Measurements from ENCODE around the gene LTO1.

The LTO1 gene

DNA sequence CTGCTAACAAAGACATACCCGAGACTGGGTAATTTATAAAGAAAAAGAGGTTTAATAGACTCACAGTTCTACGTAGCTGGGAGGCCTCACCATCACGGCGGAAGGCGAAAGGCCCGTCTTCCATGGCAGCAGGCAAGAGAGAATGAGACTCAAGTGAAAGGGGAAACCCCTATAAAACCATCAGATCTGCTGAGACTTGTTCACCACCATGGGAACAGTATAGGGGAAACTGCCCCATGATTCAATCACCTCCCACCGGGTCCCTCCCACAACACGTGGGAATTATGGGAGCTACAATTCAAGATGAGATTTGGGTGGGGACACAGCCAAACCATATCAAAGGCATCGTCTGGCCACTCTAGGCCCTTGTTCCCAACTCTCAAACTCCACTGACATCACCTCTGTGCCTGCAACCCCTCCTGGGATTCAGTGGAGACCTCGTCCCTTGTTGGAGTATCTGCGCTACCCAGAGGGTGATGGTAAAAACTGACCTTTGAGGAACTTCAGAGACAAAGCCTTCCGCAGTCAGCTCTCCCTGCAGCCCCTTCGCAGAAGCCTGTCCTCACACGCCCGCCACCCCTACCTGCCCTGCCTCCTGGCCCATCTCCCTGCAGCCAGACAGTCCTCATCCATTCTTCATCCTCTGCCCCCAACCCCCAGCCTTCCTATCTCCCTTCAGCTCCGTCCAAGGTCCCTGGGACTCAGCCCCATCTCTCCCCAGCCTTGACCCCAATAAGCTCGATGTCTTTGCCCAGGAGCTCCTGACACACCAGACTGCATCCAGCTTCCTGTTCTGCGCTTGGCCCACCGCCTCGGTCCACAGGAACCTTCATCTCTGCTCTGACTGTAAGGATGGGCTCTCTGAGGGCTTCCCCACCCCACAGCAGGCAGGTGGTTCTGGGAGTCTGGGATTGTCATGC lies 18.4 kb downstream of the LTO1 start:
- DNase-seq = no peak

DNA sequence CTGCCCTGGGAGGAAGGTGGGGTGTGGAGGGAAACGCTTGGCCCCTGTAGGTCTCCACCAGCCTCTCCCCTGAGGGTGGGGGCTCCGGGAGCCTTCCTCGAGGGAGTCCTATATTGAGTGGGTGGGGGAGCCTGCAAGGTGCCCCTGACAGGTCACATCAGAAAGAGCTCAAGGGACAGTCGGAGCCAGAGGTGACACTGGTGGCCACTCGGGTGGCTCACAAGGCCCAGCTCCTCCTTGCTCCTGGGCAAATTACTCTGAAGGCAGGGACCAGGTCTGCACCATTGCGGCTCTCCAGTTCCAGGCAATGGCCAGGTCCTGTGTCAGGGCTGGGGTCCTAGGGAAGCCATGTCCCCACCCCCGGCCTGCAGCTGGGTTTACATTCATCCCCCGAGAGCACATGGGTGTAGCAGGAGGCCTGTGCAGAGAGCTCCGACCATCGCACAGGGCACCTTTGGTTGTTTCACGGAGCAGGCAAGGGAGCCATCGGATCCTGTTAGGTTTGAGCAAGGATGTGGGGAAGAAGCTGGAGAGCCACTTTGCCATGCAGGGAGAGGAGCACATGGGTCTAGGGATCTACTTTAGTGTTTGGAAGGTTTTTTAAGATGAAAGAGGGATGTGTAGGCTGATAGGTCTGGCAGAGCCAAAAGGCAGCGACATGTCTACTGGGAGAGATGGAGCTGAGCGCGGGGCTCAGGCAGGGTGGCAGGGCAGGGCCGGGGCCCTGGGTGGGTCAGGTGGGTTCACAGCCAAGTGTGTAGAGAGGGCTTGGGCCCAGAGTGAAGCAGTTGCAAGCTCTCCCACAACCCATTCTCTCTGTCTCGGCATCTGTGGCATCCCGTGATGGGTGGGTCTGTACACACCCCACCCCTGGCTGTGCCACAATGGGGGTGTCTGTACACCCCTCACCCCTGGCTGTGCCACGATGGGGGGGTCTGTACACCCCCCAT lies 19.4 kb downstream of the LTO1 start:
- no peak for DNase-seq

DNA sequence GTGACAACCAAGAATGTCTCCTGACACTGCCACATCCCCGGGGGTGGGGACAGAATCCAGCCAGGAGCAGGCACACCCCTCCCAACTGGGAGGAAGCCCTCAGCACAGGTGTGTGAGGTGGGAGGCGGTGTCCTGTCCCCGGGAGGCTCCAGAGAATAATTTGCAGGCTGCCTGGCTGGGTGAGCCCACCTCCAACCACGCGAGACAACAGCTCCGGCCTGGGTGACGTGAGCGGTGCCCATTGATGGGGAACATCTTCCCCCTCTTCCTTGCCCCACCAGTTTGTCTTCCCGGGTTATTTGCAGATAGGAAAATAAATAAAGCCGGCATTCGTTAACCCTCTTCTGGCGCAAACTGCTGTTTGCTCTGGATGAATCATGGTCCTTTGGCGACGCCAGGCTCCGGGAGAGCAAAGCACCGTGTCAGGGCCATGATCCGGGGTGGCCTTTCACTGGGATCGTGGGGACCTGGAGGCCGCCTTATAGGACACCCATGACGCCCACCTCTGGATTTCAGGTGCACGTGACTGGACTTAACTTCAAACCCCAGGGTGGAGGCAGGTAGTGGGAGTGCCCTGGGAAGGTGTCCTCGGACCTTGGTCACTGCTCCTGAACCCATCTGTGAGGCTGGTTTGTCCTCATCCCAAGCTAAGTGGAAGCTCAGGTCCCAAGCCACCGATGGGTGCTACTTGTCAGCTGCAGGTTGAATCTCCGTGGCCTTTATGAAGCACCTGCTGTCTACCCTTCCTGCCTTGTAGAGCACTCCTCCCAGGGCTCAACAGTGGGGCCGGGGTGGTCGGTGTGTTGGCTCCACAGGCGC lies 20.3 kb downstream of the LTO1 start:
- no peak for DNase-seq

DNA sequence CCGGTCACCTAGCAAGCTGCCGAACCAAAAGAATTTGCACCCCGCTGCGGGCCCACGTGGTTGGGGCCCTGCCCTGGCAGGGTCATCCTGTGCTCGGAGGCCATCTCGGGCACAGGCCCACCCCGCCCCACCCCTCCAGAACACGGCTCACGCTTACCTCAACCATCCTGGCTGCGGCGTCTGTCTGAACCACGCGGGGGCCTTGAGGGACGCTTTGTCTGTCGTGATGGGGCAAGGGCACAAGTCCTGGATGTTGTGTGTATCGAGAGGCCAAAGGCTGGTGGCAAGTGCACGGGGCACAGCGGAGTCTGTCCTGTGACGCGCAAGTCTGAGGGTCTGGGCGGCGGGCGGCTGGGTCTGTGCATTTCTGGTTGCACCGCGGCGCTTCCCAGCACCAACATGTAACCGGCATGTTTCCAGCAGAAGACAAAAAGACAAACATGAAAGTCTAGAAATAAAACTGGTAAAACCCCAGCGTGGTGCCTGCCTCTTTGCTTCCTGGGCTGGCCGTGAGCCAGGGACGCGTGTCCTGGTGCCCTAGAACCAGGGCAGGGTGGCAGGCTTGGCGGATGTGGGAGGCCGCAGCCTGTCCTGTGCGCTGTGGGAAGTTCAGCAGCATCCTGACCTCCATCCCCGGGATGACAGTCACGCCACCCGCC lies 21.0 kb downstream of the LTO1 start:
- DNase-seq = no peak

DNA sequence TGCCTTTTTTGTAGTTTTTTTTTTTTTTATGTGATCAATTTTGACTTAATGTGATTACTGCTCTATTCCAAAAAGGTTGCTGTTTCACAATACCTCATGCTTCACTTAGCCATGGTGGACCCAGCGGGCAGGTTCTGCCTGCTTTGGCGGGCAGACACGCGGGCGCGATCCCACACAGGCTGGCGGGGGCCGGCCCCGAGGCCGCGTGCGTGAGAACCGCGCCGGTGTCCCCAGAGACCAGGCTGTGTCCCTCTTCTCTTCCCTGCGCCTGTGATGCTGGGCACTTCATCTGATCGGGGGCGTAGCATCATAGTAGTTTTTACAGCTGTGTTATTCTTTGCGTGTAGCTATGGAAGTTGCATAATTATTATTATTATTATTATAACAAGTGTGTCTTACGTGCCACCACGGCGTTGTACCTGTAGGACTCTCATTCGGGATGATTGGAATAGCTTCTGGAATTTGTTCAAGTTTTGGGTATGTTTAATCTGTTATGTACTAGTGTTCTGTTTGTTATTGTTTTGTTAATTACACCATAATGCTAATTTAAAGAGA lies 21.7 kb downstream of the LTO1 start:
- DNase-seq = no peak

DNA sequence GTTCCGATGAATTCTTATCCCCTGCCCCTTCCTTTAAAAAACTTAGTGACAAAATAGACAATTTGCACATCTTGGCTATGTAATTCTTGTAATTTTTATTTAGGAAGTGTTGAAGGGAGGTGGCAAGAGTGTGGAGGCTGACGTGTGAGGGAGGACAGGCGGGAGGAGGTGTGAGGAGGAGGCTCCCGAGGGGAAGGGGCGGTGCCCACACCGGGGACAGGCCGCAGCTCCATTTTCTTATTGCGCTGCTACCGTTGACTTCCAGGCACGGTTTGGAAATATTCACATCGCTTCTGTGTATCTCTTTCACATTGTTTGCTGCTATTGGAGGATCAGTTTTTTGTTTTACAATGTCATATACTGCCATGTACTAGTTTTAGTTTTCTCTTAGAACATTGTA lies 22.2 kb downstream of the LTO1 start:
- DNase-seq = no peak

DNA sequence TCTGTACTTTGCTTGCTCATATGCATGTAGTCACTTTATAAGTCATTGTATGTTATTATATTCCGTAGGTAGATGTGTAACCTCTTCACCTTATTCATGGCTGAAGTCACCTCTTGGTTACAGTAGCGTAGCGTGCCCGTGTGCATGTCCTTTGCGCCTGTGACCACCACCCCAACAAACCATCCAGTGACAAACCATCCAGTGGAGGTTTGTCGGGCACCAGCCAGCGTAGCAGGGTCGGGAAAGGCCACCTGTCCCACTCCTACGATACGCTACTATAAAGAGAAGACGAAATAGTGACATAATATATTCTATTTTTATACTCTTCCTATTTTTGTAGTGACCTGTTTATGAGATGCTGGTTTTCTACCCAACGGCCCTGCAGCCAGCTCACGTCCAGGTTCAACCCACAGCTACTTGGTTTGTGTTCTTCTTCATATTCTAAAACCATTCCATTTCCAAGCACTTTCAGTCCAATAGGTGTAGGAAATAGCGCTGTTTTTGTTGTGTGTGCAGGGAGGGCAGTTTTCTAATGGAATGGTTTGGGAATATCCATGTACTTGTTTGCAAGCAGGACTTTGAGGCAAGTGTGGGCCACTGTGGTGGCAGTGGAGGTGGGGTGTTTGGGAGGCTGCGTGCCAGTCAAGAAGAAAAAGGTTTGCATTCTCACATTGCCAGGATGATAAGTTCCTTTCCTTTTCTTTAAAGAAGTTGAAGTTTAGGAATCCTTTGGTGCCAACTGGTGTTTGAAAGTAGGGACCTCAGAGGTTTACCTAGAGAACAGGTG lies 23.1 kb downstream of the LTO1 start:
- DNase-seq = no peak

DNA sequence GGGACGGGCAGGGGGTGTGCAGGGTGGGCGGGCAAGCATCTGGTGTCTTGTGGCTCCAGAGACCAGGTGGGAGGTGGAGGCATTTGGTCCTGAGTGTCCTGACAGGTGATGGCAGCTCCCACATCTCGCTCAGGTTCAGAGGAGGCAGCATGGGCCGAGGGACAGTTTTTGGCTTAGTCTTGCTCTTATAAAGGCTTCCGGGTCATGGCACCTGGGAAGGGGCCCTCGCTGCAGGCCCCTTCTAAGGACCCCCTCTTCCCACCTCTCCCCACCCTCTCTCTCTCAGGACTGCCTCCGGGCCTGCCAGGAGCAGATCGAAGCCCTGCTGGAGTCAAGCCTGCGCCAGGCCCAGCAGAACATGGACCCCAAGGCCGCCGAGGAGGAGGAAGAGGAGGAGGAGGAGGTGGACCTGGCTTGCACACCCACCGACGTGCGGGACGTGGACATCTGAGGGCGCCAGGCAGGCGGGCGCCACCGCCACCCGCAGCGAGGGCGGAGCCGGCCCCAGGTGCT lies 24.3 kb downstream of the LTO1 start:
- no peak for DNase-seq

DNA sequence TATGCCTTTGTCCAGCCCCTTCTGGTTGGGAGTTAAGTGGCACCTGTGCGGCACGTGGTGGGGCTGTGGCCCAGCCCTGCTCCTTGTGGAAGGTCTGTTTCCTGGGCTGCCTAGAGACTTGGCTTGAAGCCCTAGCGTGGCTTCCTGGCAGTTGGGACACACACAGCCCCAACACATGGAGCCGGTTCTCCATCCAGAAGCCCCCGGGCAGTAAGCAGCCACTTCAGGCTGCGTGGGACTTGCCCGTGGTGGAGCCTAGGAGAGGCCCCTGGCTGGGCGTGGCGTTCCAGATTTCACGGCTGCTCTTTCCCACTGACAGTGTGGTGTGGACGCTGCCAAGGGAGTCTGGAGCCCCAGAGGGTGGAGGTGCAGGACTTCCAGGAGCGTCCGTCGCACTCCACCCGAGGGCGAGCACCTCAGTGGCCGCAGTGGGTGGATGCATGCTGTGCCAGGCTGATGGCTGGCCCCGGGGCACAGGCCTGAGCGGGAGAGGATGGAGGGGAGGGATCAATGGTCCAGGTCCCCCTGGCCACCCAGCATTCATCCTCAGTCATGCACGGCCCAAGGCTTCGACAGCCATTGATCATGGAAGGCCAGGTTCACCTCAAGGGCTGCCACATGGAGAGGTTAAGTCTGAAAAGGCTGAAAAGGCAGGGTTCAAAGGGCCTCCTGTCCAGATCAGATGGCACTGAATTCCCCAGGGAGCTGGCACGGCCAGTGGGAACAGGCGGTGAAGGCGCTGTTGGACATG lies 24.9 kb downstream of the LTO1 start:
- no peak for DNase-seq

DNA sequence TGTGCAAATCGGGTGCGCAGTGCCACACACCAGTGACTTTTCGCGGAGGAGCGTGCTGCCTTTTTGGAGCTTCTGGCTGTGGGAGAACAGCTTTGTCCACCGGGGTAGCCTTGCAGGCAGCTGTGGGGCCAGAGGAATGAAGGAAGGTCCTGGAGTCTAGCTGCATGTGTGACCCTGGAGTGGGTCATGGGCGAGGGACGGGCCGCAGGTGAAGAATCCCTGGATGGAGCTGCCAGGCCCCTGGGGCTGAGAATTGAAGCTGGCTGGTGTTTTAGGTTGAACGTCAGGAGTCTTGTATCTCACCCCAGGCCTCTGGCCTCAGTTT lies 25.6 kb downstream of the LTO1 start:
- DNase-seq = no peak

DNA sequence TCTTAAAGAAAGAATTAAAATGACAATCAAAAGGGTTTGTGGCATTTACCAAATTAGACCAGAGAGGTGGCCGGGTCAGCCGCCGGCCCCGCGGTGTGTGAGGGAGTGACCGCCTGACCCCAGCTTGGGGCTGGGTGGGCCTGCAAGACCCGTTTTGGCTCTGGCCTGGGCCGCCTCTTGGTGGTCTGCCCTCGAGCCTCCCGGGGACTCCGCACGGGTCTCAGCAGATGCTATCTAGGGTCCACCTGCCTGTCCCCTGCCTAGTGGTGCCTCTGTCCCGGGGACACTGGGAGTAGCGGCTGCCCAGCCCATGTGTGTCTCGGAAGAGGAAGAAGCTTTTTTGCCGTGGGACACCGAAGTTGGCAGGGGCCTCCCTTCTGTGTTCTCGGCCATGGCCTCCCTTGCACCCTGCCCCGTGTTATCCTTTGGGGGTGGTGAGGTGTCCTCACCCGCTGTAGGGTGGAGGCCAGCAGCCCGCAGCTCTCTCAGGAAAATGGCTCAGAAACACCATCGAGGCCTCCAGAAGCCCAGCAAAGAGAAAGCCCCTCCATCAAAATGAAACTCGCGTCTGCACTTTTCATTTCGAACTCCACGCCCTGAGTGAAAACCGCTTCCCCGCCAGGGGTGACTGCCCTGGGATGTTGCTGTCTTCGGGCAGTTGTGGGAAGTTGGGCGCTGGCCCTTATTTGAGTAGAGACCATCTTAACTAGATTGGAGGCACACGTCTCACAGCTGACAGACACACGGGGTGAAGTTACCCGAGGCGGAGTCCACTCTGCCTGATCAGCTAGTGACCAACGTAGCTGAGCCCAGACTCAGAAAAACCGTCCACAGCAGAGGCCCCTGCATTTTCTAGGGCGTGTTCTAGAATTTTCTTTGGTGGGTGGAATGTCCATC lies 26.2 kb downstream of the LTO1 start:
- DNase-seq = no peak

DNA sequence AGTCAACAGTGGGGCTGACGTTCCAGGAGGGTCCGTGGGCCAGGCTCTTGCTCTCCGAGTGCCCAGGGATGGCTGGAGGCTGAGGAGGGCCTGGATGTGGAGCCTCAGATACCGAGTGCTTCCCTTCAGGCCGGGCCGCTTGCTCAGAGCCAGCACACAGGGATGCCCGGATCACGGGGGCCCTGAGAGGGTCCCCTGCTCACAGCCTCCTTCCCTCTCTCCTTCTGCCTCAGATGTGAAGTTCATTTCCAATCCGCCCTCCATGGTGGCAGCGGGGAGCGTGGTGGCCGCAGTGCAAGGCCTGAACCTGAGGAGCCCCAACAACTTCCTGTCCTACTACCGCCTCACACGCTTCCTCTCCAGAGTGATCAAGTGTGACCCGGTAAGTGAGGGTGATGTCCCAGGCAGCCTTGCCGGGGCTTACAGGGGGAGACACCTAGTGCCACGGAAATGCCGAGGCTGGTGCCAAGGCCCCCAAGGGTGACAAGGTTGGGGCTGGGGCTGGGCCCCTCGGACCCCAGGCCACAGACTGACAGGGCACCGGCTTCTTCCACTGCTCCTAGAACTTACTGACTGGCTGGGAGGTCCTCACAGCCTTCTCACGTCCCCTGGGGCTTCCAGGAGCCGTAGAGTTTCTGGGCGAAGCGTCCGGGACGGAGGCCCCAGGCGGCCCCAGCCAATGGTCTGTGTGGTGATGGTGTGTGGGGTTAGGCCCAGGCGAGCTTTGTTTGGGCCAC lies 27.2 kb downstream of the LTO1 start:
- DNase-seq = no peak

DNA sequence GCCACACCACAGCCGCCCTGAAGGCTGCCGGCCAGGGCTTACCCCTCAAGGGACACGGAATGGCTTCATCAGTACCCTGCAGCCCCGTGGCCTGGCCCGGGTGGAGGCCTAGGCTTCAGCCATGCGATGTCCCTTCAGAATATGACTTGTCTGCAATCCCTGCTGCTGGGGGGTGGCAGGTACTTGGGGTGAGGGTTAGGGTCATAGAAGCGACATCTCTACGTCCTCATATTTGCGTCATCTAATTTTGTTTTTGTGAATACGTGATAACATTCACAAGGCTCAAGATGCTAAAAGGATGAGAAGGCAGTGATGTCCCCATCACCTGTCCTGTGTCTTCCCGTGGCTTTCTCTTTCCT lies 27.8 kb downstream of the LTO1 start:
- DNase-seq = no peak

DNA sequence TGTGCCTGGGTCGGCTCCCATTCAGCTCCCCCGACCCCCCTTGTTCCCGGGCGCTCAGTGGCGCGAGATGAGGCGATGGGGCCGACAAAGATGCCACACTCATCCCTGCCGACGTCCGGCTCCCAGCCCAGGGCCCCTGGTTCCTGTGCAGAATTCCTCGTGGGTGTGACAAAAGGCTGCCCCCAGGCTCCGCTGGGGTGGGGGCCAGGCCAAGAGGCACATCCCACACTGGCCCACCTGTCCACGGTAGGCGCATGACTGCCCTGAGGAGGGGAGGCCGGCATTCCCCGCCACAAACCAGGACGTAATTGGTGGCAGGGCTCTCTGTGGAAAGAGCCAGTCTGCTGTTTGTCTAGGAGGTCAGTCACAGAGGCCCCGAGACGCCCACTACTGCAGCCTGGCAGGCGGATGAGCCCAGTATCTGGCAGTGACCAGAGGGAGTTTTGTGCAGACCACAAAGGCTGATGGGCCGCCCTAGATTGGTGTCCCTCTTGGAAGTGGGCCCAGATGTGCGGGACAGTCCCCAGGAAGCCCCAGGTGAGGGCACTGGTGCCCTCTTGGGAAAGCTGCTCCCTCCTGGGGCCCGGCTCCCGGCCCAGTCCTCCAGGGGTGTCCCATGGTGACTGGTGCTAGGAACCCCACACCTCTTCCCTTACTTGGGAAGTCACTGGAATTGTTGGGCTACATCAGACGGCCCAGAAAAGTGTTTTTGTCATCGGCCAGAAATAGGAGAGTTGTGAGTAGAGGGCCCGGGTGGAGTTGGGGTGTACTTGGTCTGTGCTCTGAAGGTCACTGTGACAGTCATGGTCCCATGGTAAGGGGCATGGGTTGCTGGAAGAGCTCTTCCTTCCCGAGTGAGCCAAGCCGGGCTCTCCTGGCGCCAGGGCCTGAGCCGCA lies 28.4 kb downstream of the LTO1 start:
- DNase-seq = no peak

DNA sequence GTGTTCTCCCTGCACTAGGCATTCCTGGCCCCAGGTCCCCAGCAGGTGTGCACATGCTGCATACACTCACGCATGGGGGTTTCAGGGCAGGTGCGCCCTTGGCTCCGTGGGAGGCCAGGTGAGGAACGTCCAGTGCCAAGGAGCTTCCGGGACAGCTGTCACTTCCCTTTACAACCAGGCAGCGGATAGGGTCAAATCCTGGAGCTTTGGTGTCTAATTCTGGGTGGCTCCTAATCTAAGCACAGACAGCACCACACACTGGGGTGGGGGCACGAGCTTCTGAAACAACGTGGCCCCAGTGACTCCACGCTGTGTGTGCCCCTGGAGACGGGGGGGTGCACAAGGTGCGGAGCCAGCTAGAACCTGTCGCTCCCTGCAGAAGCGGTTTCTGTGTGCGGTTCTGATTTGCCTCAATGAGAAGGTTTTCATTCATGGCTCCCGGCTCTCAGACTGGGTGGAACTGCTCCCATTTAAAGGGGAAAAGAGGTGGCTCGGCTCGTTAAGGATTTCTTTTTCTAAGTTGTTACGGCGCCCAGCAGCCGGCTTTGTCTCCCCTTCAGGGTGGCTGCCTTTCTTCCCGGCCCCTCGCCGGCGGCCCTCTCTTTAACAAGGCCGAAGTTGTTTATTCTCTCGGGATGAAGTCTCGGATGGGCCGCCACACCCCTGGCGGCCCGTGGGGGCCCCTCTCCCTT lies 29.2 kb downstream of the LTO1 start:
- DNase-seq = no peak

DNA sequence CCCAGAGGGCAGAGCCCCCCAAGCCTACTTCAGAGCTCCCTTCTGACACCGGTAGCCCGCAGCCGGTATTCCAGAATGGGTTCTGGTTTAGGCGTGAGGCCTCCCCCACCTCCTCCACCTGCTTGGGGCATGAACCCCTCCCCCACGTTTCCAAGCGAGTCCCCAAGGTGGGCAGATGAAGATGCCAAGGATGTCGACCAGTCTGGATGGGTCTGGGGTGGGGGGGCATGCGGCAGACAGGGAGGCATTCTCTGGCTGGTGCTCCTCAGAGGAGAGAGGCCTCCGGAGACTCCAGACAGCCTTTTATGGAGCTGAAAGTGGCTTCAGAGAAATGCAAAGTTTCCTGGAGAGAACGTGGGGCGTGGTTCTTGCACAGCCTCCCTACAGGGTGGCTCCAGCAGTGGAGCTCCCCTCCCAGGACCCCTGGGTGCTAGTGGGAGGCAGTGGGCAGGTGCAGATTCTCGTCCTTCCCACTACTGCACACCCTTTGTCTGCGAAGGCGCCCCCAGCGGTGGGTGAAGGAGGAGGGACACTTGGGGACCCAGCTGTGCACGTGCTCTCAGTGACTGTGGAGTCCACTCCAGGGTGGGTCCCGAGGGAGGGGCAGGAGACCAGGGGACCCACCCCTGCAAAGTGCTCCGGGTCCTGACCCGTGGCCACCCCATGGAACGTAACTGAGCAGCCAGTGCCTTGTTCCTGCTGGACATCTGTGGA lies 30.0 kb downstream of the LTO1 start:
- no peak for DNase-seq
